ENCODE data around the gene CDH6. TPM values are rescaled to one million over a fixed set of nuclear protein-coding genes. Genes with fewer than 3 reads are reported as not detected.

The CDH6 gene
- polyA plus RNA-seq, 3 donors from 2014 or later: not detected

GRCh38 chr5:31283326-31283725 is 89.8 kb downstream of the CDH6 start:
- H3K27me3 Mint-ChIP-seq (ENCODE audit: low read depth in 3 of 3): peaks cover 0 to 4% (median 0%) of the 10 kb centered on the region in 3 donors
- H3K4me1 Mint-ChIP-seq: no peaks in the 10 kb centered on the region
- H3K36me3 Mint-ChIP-seq: no peaks in the 10 kb centered on the region
- no peak for DNase-seq
- H3K27ac Mint-ChIP-seq: no peak overlapping the region
- H3K4me3 Mint-ChIP-seq: no peak overlapping the region
- H3K9me3 Mint-ChIP-seq: peaks cover 0 to 6% (median 2%) of the 10 kb centered on the region in 6 donors

GRCh38 chr5:31285025-31285424 is 91.5 kb downstream of the CDH6 start:
- Mint-ChIP-seq H3K9me3 (peaks cover 0 to 7% (median 2%) of the 10 kb centered on the region in 6 donors), H3K27ac (no peak overlapping the region), H3K4me1 (no peaks in the 10 kb centered on the region), H3K27me3 (ENCODE audit: low read depth in 3 of 3) (peaks cover 0 to 4% (median 0%) of the 10 kb centered on the region in 3 donors), H3K4me3 (no peak overlapping the region), H3K36me3 (no peaks in the 10 kb centered on the region)
- DNase-seq: no peak

- no peaks in the 10 kb centered on the region for H3K4me1 Mint-ChIP-seq
- no peak overlapping the region for H3K4me3 Mint-ChIP-seq
- peaks cover 0 to 7% (median 2%) of the 10 kb centered on the region in 6 donors for H3K9me3 Mint-ChIP-seq
- DNase-seq: no peak
- H3K27ac Mint-ChIP-seq: no peak overlapping the region
- H3K36me3 Mint-ChIP-seq: no peaks in the 10 kb centered on the region
- peaks cover 0 to 7% (median 0%) of the 10 kb centered on the region in 3 donors for H3K27me3 Mint-ChIP-seq (ENCODE audit: low read depth in 3 of 3)
Observed at GRCh38 chr5:31287985-31288384, 94.5 kb downstream of the CDH6 start.

GRCh38 chr5:31289429-31289828 is 95.9 kb downstream of the CDH6 start:
- Mint-ChIP-seq H3K27ac (no peak overlapping the region), H3K4me1 (no peaks in the 10 kb centered on the region), H3K27me3 (ENCODE audit: low read depth in 3 of 3) (peaks cover 0 to 7% (median 0%) of the 10 kb centered on the region in 3 donors), H3K4me3 (no peak overlapping the region), H3K36me3 (no peaks in the 10 kb centered on the region), H3K9me3 (peaks cover 0 to 6% (median 1%) of the 10 kb centered on the region in 6 donors)
- DNase-seq: no peak

- no peak for DNase-seq
- H3K4me1 Mint-ChIP-seq: no peaks in the 10 kb centered on the region
- H3K4me3 Mint-ChIP-seq: no peak overlapping the region
- H3K36me3 Mint-ChIP-seq: no peaks in the 10 kb centered on the region
- H3K9me3 Mint-ChIP-seq: peaks cover 0 to 5% (median 0%) of the 10 kb centered on the region in 6 donors
- H3K27me3 Mint-ChIP-seq (ENCODE audit: low read depth in 3 of 3): peaks cover 0 to 3% (median 0%) of the 10 kb centered on the region in 3 donors
- no peak overlapping the region for H3K27ac Mint-ChIP-seq
Observed at GRCh38 chr5:31291323-31291854, 97.9 kb downstream of the CDH6 start.

GRCh38 chr5:31300501-31300900 is 107.0 kb downstream of the CDH6 start:
- H3K4me3 Mint-ChIP-seq: no peak overlapping the region
- DNase-seq: no peak
- H3K27ac Mint-ChIP-seq: no peak overlapping the region
- H3K4me1 Mint-ChIP-seq: no peaks in the 10 kb centered on the region
- peaks cover 0 to 15% (median 3%) of the 10 kb centered on the region in 6 donors for H3K9me3 Mint-ChIP-seq
- H3K36me3 Mint-ChIP-seq: no peaks in the 10 kb centered on the region
- peaks cover 0 to 2% (median 0%) of the 10 kb centered on the region in 3 donors for H3K27me3 Mint-ChIP-seq (ENCODE audit: low read depth in 3 of 3)

GRCh38 chr5:31301833-31302232 is 108.3 kb downstream of the CDH6 start:
- no peak for DNase-seq
- H3K9me3 Mint-ChIP-seq: peaks cover 0 to 15% (median 3%) of the 10 kb centered on the region in 6 donors
- no peaks in the 10 kb centered on the region for H3K4me1 Mint-ChIP-seq
- no peak overlapping the region for H3K4me3 Mint-ChIP-seq
- H3K27me3 Mint-ChIP-seq (ENCODE audit: low read depth in 3 of 3): peaks cover 0 to 2% (median 0%) of the 10 kb centered on the region in 3 donors
- no peaks in the 10 kb centered on the region for H3K36me3 Mint-ChIP-seq
- H3K27ac Mint-ChIP-seq: no peak overlapping the region

GRCh38 chr5:31303688-31304087 is 110.2 kb downstream of the CDH6 start:
- Mint-ChIP-seq H3K36me3 (no peaks in the 10 kb centered on the region), H3K27ac (no peak overlapping the region), H3K4me3 (no peak overlapping the region), H3K27me3 (ENCODE audit: low read depth in 3 of 3) (peaks cover 0 to 2% (median 0%) of the 10 kb centered on the region in 3 donors), H3K4me1 (no peaks in the 10 kb centered on the region), H3K9me3 (peaks cover 0 to 15% (median 3%) of the 10 kb centered on the region in 6 donors)
- DNase-seq: no peak

GRCh38 chr5:31317665-31318064 is 124.2 kb downstream of the CDH6 start:
- Mint-ChIP-seq H3K27ac (no peak overlapping the region), H3K4me3 (no peak overlapping the region), H3K36me3 (no peaks in the 10 kb centered on the region), H3K9me3 (peaks cover 0 to 4% (median 0%) of the 10 kb centered on the region in 6 donors), H3K4me1 (no peaks in the 10 kb centered on the region), H3K27me3 (ENCODE audit: low read depth in 3 of 3) (peaks cover 0 to under 1% (median 0%) of the 10 kb centered on the region in 3 donors)
- no peak for DNase-seq

GRCh38 chr5:31319335-31319734 is 125.8 kb downstream of the CDH6 start:
- H3K9me3 Mint-ChIP-seq: peaks cover 0 to 7% (median 0%) of the 10 kb centered on the region in 6 donors
- no peaks in the 10 kb centered on the region for H3K4me1 Mint-ChIP-seq
- no peaks in the 10 kb centered on the region for H3K36me3 Mint-ChIP-seq
- no peak for DNase-seq
- H3K27me3 Mint-ChIP-seq (ENCODE audit: low read depth in 3 of 3): no peaks in the 10 kb centered on the region
- H3K4me3 Mint-ChIP-seq: no peak overlapping the region
- no peak overlapping the region for H3K27ac Mint-ChIP-seq

- DNase-seq: no peak
- no peak overlapping the region for H3K27ac Mint-ChIP-seq
- no peaks in the 10 kb centered on the region for H3K27me3 Mint-ChIP-seq (ENCODE audit: low read depth in 3 of 3)
- H3K4me1 Mint-ChIP-seq: no peaks in the 10 kb centered on the region
- no peak overlapping the region for H3K4me3 Mint-ChIP-seq
- H3K9me3 Mint-ChIP-seq: peaks cover 0 to 5% (median 0%) of the 10 kb centered on the region in 6 donors
- no peaks in the 10 kb centered on the region for H3K36me3 Mint-ChIP-seq
Observed at GRCh38 chr5:31322946-31323345, 129.5 kb downstream of the CDH6 start.

GRCh38 chr5:31324842-31325241 is 131.4 kb downstream of the CDH6 start:
- Mint-ChIP-seq H3K9me3 (peaks cover 0 to 6% (median 0%) of the 10 kb centered on the region in 6 donors), H3K4me1 (no peaks in the 10 kb centered on the region), H3K27ac (no peak overlapping the region), H3K4me3 (no peak overlapping the region), H3K27me3 (ENCODE audit: low read depth in 3 of 3) (peaks cover 0 to 1% (median 0%) of the 10 kb centered on the region in 3 donors), H3K36me3 (no peaks in the 10 kb centered on the region)
- DNase-seq: no peak

- no peak for DNase-seq
- H3K27me3 Mint-ChIP-seq (ENCODE audit: low read depth in 3 of 3): peaks cover 0 to 3% (median 0%) of the 10 kb centered on the region in 3 donors
- H3K27ac Mint-ChIP-seq: no peak overlapping the region
- H3K4me3 Mint-ChIP-seq: no peak overlapping the region
- H3K36me3 Mint-ChIP-seq: no peaks in the 10 kb centered on the region
- no peaks in the 10 kb centered on the region for H3K4me1 Mint-ChIP-seq
- peaks cover 0 to 6% (median 0%) of the 10 kb centered on the region in 6 donors for H3K9me3 Mint-ChIP-seq
Observed at GRCh38 chr5:31328040-31328733, 134.7 kb downstream of the CDH6 start.

GRCh38 chr5:31329715-31330114 is 136.2 kb downstream of the CDH6 start:
- no peaks in the 10 kb centered on the region for H3K4me1 Mint-ChIP-seq
- peaks cover 0 to 3% (median 0%) of the 10 kb centered on the region in 3 donors for H3K27me3 Mint-ChIP-seq (ENCODE audit: low read depth in 3 of 3)
- H3K27ac Mint-ChIP-seq: no peak overlapping the region
- H3K36me3 Mint-ChIP-seq: no peaks in the 10 kb centered on the region
- H3K9me3 Mint-ChIP-seq: peaks cover 0 to 6% (median 0%) of the 10 kb centered on the region in 6 donors
- H3K4me3 Mint-ChIP-seq: no peak overlapping the region
- DNase-seq: no peak

Measured in immature natural killer cell (primary cell).